ENCODE measurements around the gene CAMK1.
A peak's percentile ranks its signal among the peaks of the same experiment; 100 is the strongest.

The CAMK1 gene

DNA sequence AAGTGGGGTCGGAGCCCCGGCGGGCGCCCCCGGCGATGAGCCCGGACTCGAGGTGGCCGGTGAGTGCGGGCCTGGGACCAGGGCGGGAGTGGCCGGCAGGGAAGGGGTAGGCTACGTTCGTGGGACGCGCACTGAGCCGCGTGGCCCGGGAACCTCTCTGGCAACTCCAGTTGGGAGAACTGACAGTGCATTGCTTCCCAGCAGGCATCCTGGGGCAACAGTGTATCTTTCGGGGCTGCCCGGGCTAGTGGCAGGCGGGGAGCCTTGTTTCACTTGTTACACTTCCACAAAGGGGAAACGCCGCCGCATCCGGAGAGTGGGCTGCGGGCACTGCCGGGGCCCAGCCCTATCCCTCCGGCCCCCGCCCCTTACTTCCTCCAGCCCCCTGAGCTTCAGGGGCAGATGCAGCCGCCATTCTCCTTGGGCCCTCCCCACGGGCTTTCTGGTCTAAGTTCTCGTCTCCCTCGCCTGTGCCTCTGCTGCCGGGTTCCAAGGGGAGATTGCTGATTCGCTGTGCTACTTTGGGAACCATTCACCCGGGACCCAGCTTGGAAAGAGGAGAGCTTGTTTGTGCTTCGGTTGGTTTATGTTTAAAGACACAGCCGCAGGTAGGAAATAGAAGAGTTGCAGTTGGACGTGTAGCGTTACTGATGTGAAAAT lies 37.5 kb downstream of the CAMK1 start:
- DNase-seq: peak; percentile 32

GRCh38 chr3:9731206-9732079 lies 38.3 kb downstream of the CAMK1 start, which contains the start of gene BRPF1:
Gene BRPF1 (plus strand): TSS chr3:9731735. CDS start chr3:9734141, 2,406 bp downstream.
- peak; percentile 100 for DNase-seq

- no peak for DNase-seq
Measured at GRCh38 chr3:9730657-9731205, 39.0 kb downstream of the CAMK1 start.

DNA sequence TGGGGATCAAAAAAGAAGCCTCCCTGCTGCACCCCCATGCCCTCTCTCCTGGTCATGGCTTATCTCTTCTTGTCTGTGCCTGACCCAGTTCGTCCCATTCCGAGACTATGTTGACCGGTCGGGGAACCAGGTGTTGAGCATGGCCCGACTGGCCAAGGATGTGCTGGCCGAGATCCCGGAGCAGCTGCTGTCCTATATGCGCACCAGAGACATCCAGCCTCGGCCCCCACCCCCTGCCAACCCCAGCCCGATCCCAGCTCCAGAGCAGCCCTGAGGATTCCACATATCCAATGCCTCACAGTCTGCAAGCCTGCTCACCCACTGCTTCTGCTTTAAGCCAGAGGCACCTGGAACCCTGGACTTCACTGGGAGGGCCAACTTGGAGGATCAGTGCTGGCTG lies 40.3 kb downstream of the CAMK1 start:
- no peak for DNase-seq

DNA sequence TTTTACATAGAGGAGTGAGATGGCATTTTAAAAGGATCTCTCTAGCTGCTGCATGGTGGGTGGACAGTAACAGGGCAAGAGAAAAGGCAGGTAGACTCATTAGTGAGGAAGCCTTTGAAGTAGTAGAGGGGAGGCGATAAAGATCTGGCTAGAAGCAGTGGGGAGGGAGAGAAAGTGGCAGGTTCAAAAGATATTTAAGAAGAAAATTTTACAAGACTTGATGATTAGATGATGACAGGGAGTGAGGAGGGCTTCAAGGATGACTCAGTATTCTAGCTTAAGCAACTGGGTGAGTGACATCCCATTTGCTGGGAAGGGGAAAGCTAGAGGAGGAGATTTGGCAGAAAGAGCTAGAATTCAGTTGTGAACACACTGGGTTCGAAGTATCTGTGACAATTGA lies 42.0 kb downstream of the CAMK1 start:
- DNase-seq: no peak

- DNase-seq: peak; percentile 53
Measured at GRCh38 chr3:9727041-9727595, 42.6 kb downstream of the CAMK1 start.

DNA sequence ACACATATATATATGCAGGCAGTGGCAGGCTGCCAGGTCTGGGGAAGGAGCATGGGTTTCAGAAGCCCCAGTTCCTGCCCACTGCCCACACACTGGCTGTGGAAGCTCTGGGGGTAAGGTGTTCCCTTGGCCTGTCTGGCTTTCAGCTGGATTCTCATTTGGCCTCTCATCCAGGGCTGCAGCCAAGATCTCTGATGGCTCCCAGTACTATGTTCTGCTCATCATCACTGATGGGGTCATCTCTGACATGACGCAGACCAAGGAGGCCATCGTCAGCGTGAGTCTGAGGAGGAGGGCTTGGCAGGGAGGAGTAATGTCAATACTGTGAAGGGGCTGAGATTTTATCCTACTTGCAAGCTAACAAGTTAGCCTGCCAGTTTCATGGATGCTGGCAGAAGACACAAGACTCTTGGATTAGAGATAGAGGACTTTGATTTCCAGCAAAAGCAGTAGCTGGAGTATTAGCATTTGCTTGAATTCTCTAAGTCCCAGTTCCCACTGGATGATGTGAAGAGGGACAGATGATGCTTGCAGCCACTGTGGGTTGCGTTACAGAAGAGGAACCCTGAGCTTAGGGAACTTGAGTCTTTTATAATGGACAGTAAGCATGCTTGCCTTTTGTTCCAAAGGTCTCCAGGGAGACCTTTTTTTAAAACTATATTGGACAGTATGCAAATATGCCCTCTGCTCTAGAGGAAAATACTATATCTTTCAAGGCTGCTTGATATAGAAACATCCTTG lies 43.8 kb downstream of the CAMK1 start:
- no peak for DNase-seq

DNA sequence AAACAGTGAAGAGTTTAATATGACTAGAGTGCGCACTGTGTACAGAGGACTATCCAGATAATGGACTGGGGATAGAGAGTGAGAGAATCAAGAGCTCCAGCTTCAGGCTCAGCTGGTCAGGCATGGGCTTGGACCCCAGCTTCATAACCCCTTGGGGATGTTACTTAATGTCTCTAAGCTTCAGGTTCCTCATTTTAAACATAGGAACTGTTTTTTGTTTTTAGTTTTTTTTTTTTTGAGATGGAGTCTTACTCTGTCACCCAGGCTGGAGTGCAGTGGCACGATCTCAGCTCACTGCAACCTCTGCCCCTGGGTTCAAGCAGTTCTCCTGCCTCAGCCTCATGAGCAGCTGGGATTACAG lies 48.1 kb downstream of the CAMK1 start:
- DNase-seq: no peak

- no peak for DNase-seq
Measured at GRCh38 chr3:9721015-9721699, 48.6 kb downstream of the CAMK1 start.

GRCh38 chr3:9718118-9718517 lies 51.6 kb downstream of the CAMK1 start:
- no peak for DNase-seq

DNA sequence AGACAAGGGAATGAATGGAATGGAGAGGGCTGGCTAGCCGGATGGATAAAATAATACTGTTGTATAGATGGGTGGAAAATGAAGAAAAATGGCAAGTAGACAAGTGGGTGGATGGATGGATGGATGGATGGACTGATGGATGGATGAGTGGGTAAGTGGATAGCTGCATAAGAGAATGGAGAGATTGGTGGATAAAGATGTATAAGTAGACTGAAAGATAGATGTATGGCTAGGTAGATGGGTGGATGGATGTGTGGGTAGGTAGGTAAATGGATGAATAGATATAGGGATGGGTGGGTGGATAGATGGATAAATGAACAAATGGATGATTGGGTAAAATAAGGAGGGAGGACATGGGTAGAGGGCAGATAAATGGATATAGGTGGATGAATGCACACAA lies 52.2 kb downstream of the CAMK1 start:
- DNase-seq: no peak

- no peak for DNase-seq
Measured at GRCh38 chr3:9716801-9717555, 52.8 kb downstream of the CAMK1 start.

DNA sequence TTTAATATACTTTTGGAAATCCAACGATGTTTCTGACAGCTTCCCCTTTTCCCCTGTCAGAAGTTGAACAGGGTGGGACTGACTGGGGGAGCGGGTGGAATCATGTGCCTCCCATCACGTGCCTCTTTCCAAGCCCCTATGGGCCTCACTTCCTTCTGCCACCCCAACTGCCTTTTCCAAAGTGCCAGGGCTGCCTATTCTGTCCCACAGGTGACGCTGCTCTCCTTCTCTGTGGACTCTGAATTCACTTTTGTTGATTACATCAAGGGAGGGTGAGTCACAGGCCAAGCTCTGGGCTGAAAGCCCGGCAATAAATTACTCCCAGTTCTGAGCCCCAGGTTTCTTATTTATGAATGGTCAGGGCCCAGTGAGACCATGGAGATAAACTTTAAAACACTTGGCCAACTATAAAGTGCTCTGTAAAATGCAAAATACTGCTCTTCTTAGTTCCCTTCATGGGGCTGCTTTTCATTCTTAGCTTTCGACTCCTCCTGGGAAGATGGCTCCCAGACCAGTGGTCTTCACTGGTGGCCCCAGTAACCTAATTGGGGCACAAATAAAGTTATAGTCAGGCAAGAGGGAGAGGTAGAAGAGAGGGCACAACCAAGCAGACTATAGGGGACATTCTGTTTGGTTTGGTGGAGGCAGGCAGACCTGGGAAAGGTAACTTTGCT lies 53.8 kb downstream of the CAMK1 start:
- DNase-seq: peak; percentile 25

DNA sequence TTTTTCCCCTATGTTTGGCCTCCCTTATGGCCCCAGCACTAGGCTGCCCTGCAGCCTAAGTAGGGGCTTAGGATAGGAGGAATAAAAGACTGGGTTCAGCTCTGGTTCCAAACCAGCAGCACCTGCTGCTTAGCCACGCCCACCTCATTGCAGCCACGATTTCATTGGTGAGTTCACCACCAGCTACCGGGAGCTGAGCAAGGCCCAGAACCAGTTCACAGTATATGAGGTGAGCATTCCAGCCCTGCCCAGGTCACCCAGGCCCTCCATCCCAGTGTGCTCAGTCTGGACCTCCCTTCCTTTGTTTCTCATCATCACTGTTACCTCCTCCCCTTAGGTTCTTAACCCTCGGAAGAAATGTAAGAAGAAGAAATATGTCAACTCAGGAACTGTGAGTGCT lies 54.6 kb downstream of the CAMK1 start:
- no peak for DNase-seq

DNA sequence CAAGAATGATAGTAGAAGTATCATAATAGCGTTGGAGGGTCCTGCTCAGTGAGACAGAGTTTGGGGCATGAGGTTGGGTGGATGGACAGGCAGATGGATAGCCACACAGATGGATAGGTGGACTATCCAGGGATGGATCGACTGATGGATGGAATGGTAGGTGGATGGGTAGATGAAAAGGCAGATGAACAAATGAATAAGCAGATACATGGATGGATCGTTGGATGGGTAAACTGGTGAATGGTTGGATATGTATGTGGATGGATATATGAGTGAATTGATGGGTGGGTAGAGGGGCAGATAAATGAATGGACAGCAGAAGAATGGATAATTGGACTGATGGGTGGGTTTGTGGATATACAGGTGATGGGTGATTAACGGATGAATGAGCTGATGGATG lies 56.6 kb downstream of the CAMK1 start:
- no peak for DNase-seq

DNA sequence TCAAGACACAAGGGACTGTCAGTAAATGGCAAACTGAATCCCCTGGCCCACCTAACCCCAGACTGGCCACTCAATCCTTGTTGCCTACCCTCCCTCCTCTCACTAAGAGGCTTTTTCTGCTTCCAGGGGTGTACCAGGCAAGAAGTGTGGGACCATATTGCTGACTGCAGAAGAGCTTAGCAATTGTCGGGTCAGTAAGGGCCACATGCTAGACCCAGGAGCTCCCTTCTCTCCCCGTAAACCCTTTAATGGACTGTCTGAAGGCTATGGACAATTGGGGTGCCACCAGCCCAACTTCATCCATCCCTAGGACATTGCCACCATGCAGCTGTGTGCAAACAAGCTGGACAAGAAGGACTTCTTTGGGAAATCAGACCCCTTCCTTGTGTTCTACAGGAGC lies 57.3 kb downstream of the CAMK1 start:
- no peak for DNase-seq

- no peak for DNase-seq
Measured at GRCh38 chr3:9710174-9710739, 59.5 kb downstream of the CAMK1 start.

Data from stimulated activated naive CD4-positive, alpha-beta T cell treated with Interleukin-2 at 50 U/mL for 16 hours (primary cell).